ENCODE measurements around the gene TMEM151B. TPM values are rescaled to one million over a fixed set of nuclear protein-coding genes. Genes with fewer than 3 reads are reported as not detected.
A peak's percentile ranks its signal among the peaks of the same experiment; 100 is the strongest.
"Not testable (repeated sequence)": the region's sequence is repeated elsewhere in the genome, so short reads cannot be mapped to it uniquely, and the experiment has no call there.

TMEM151B gene
- total and polyA plus RNA-seq, 2 of the 13 experiments (the other 11 are each of a cell fraction or from before 2014, with no cell fraction given): not detected

DNA sequence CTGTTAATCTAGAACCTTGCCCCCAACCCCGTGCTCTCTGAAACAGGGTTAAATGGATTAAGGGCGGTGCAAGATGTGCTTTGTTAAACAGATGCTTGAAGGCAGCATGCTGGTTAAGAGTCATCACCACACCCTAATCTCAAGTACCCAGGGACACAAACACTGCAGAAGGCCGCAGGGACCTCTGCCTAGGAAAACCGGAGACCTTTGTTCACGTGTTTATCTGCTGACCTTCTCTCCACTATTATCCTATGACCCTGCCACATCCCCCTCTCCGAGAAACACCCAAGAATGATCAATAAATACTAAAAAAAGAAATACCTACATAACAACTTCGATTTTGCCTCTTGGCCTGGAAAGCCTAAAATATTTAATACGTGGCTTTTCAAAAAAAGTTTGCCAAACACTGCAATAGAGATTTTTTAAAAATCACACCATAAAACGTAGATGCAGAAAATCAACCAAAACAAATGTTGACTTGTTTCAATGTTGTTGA, 46.9 kb downstream of the TMEM151B start:
- H4K20me1 ChIP-seq (ENCODE audit: insufficient read depth, low read length); intact Hi-C loops (cut with micrococcal nuclease; ENCODE audit: unreplicated experiment); H3K27ac ChIP-seq (ENCODE audit: extremely low read length, insufficient read depth, low read length); H2AFZ ChIP-seq (ENCODE audit: low read length); POLR2A ChIA-PET; H3K79me2 ChIP-seq (ENCODE audit: insufficient read depth, low read length); in situ Hi-C loops (cut with HindIII; ENCODE audit: extremely low pct_ligation_motif_present, low pct_unique_long_range_greater_than_20kb); ATAC-seq; H3K9ac ChIP-seq (ENCODE audit: insufficient read depth, low read depth, low read length); FAIRE-seq; H3K4me3 ChIP-seq (replicated peaks in 1 of 3; ENCODE audit: insufficient read depth in 1 of 3, low read depth in 2 of 3, low read length in 3 of 3); H3K36me3 ChIP-seq (replicated peaks in 1 of 2; ENCODE audit: control insufficient read depth in 1 of 2, insufficient read depth in 2 of 2, low read length in 2 of 2); BruUV-seq (replicated peaks); CTCF ChIA-PET (ENCODE audit: low intra/inter-chr PET ratio, low total read pairs); DNase-seq (ENCODE audit: low spot score); H3K9me3 ChIP-seq (ENCODE audit: low read length); TF ChIP-seq SOX6 (IDR thresholded peaks at IDR 0.05): not testable (repeated sequence)
- TF ChIP-seq SOX6 (CRISPR knock-in tag; IDR thresholded peaks at IDR 0.05): peak; percentile 35; the same call in 1 of the 2 replicates
- 0 out of 2 replicates have a peak, but pooled peaks have one; percentile 16 for TF ChIP-seq SOX5 (CRISPR knock-in tag; IDR thresholded peaks at IDR 0.05; ENCODE audit: borderline replicate concordance)
- peak; percentile 47; the same call in 1 of the 2 replicates for TF ChIP-seq HMG20A (CRISPR knock-in tag; IDR thresholded peaks at IDR 0.05; ENCODE audit: borderline replicate concordance)
- TF ChIP-seq FOXK1 (CRISPR knock-in tag; IDR thresholded peaks at IDR 0.05; ENCODE audit: borderline replicate concordance, low read depth): 0 out of 2 replicates have a peak, but pooled peaks have one; percentile 30
- TF ChIP-seq, protein P1, sequence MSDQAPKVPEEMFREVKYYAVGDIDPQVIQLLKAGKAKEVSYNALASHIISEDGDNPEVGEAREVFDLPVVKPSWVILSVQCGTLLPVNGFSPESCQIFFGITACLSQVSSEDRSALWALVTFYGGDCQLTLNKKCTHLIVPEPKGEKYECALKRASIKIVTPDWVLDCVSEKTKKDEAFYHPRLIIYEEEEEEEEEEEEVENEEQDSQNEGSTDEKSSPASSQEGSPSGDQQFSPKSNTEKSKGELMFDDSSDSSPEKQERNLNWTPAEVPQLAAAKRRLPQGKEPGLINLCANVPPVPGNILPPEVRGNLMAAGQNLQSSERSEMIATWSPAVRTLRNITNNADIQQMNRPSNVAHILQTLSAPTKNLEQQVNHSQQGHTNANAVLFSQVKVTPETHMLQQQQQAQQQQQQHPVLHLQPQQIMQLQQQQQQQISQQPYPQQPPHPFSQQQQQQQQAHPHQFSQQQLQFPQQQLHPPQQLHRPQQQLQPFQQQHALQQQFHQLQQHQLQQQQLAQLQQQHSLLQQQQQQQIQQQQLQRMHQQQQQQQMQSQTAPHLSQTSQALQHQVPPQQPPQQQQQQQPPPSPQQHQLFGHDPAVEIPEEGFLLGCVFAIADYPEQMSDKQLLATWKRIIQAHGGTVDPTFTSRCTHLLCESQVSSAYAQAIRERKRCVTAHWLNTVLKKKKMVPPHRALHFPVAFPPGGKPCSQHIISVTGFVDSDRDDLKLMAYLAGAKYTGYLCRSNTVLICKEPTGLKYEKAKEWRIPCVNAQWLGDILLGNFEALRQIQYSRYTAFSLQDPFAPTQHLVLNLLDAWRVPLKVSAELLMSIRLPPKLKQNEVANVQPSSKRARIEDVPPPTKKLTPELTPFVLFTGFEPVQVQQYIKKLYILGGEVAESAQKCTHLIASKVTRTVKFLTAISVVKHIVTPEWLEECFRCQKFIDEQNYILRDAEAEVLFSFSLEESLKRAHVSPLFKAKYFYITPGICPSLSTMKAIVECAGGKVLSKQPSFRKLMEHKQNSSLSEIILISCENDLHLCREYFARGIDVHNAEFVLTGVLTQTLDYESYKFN (CRISPR knock-in tag; conservative IDR thresholded peaks at IDR 0.05): 0 out of 2 replicates have a peak, but pooled peaks have one; percentile 20
- TF ChIP-seq MEF2D (CRISPR knock-in tag; IDR thresholded peaks at IDR 0.05): peak; percentile 93
- TF ChIP-seq RARA (CRISPR knock-in tag; IDR thresholded peaks at IDR 0.05): peak; percentile 86
- TF ChIP-seq GATAD2A (CRISPR knock-in tag; IDR thresholded peaks at IDR 0.05): 0 out of 2 replicates have a peak, but pooled peaks have one; percentile 53
- peak; percentile 97 for TF ChIP-seq BCL6 (CRISPR knock-in tag; IDR thresholded peaks at IDR 0.05)
- TF ChIP-seq, protein P2, sequence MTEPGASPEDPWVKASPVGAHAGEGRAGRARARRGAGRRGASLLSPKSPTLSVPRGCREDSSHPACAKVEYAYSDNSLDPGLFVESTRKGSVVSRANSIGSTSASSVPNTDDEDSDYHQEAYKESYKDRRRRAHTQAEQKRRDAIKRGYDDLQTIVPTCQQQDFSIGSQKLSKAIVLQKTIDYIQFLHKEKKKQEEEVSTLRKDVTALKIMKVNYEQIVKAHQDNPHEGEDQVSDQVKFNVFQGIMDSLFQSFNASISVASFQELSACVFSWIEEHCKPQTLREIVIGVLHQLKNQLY (CRISPR knock-in tag; IDR thresholded peaks at IDR 0.05): peak; percentile 81
- TF ChIP-seq, protein P3, sequence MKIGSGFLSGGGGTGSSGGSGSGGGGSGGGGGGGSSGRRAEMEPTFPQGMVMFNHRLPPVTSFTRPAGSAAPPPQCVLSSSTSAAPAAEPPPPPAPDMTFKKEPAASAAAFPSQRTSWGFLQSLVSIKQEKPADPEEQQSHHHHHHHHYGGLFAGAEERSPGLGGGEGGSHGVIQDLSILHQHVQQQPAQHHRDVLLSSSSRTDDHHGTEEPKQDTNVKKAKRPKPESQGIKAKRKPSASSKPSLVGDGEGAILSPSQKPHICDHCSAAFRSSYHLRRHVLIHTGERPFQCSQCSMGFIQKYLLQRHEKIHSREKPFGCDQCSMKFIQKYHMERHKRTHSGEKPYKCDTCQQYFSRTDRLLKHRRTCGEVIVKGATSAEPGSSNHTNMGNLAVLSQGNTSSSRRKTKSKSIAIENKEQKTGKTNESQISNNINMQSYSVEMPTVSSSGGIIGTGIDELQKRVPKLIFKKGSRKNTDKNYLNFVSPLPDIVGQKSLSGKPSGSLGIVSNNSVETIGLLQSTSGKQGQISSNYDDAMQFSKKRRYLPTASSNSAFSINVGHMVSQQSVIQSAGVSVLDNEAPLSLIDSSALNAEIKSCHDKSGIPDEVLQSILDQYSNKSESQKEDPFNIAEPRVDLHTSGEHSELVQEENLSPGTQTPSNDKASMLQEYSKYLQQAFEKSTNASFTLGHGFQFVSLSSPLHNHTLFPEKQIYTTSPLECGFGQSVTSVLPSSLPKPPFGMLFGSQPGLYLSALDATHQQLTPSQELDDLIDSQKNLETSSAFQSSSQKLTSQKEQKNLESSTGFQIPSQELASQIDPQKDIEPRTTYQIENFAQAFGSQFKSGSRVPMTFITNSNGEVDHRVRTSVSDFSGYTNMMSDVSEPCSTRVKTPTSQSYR (CRISPR knock-in tag; IDR thresholded peaks at IDR 0.05; ENCODE audit: borderline replicate concordance): peak; percentile 24; the same call in 1 of the 2 replicates
- TF ChIP-seq, protein P4, sequence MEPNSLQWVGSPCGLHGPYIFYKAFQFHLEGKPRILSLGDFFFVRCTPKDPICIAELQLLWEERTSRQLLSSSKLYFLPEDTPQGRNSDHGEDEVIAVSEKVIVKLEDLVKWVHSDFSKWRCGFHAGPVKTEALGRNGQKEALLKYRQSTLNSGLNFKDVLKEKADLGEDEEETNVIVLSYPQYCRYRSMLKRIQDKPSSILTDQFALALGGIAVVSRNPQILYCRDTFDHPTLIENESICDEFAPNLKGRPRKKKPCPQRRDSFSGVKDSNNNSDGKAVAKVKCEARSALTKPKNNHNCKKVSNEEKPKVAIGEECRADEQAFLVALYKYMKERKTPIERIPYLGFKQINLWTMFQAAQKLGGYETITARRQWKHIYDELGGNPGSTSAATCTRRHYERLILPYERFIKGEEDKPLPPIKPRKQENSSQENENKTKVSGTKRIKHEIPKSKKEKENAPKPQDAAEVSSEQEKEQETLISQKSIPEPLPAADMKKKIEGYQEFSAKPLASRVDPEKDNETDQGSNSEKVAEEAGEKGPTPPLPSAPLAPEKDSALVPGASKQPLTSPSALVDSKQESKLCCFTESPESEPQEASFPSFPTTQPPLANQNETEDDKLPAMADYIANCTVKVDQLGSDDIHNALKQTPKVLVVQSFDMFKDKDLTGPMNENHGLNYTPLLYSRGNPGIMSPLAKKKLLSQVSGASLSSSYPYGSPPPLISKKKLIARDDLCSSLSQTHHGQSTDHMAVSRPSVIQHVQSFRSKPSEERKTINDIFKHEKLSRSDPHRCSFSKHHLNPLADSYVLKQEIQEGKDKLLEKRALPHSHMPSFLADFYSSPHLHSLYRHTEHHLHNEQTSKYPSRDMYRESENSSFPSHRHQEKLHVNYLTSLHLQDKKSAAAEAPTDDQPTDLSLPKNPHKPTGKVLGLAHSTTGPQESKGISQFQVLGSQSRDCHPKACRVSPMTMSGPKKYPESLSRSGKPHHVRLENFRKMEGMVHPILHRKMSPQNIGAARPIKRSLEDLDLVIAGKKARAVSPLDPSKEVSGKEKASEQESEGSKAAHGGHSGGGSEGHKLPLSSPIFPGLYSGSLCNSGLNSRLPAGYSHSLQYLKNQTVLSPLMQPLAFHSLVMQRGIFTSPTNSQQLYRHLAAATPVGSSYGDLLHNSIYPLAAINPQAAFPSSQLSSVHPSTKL (CRISPR knock-in tag; IDR thresholded peaks at IDR 0.05): peak; percentile 60; the same call in 1 of the 2 replicates
- 10% methylated on average over 9 of the region's 9 CpGs for WGBS (ENCODE audit: low lambda C conversion rate)
- peaks cover 3 to 51% of the 10 kb centered on the region in 2 experiments; a peak in 4 of 5 replicates for H3K27me3 ChIP-seq (ENCODE audit: control insufficient read depth in 1 of 2, insufficient read depth in 2 of 2, low read length in 2 of 2)
- H3K4me2 ChIP-seq (ENCODE audit: low read depth, low read length): peak overlapping the region; percentile 6; the same call in 1 of the 2 replicates
- peaks cover 14% of the 10 kb centered on the region for H3K4me1 ChIP-seq (ENCODE audit: insufficient read depth, low read length)

Measured in HepG2 (cell line).